GM12878 (cell line): ENCODE data around the gene ELAVL1. TPM values are rescaled to one million over a fixed set of nuclear protein-coding genes. Genes with fewer than 3 reads are reported as not detected.

Experiments
- ATAC-seq: fragments of 200-7000 bp; cut with Tn5 transposase; 3 replicates; pipeline ENCODE4 v1.9.1; 2020; ENCODE audit warnings: mild to moderate bottlenecking, moderate library complexity
- BruUV-seq: library from RNA; stranded (reverse); fragments of 400-500 nt; replicated peaks from 2 replicates; lab custom pipeline; 2021; lab: Mats Ljungman, UMichigan
- CTCF ChIA-PET: fragments of 300-600 bp; sonication (Branson Sonifier 250); formaldehyde crosslinking; extraction: SDS; loops from one replicate; lab custom pipeline; 2021; ENCODE audit warnings: inconsistent platforms; lab: Yijun Ruan, JAX
- POLR2A ChIA-PET: fragments of 350-600 bp; formaldehyde crosslinking; extraction: SDS; loops from one replicate; lab custom pipeline; 2021; ENCODE audit warnings: inconsistent platforms; lab: Charles Lee
- RAD21 ChIA-PET: fragments of 300-600 bp; sonication (Branson Sonifier 250); formaldehyde crosslinking; loops from one replicate; lab custom pipeline; 2023; ENCODE audit warnings: antibody characterized with exemption; ENCODE audit not compliant: unreplicated experiment; lab: Charles Lee
- SMC1A ChIA-PET: fragments of 300-600 bp; sonication (Branson Sonifier 250); formaldehyde crosslinking; loops from one replicate; lab custom pipeline; 2023; ENCODE audit not compliant: unreplicated experiment, uncharacterized antibody; lab: Charles Lee
- DNase-seq: peaks from one replicate; pipeline ENCODE4 v3.0.0-alpha.2; 2011; ENCODE audit warnings: low read depth, low spot score
- FAIRE-seq: peaks from 3 replicates; lab custom pipeline; 2011; peaks lifted over from hg19 to GRCh38; lab: Jason Lieb, UNC
- H2AFZ ChIP-seq: 2 replicates; pipeline ENCODE4 v1.6.0; 2011; ENCODE audit warnings: low read depth, low read length, control low read depth; ENCODE audit not compliant: control insufficient read depth
- H3K27ac ChIP-seq: 2 replicates; pipeline ENCODE4 v1.5.1; 2011; ENCODE audit warnings: control low read depth; ENCODE audit not compliant: control insufficient read depth, insufficient read depth
- H3K27me3 ChIP-seq, 2 experiments: replicated peaks in 1 of 2; 2 replicates each; pipeline versions ENCODE4 v1.6.0 to v1.6.1; 2011; ENCODE audit warnings: low read length in 1 of 2; ENCODE audit not compliant: control insufficient read depth in 2 of 2, insufficient read depth in 2 of 2
- H3K36me3 ChIP-seq, 2 experiments: 2 replicates each; pipeline ENCODE4 v1.5.1; 2011; ENCODE audit warnings: low read length in 1 of 2; ENCODE audit not compliant: control insufficient read depth in 2 of 2, insufficient read depth in 2 of 2
- H3K4me1 ChIP-seq: 2 replicates; pipeline ENCODE4 v1.6.1; 2011; ENCODE audit warnings: mild to moderate bottlenecking, low read length, moderate library complexity, mixed read lengths; ENCODE audit not compliant: control insufficient read depth, insufficient read depth
- H3K4me2 ChIP-seq: 2 replicates; pipeline ENCODE4 v1.6.0; 2011; ENCODE audit warnings: control low read depth; ENCODE audit not compliant: control insufficient read depth, insufficient read depth
- H3K4me3 ChIP-seq: fragments of 200-600 bp; sonication (generic); 2 replicates; pipeline ENCODE4 v1.5.1; 2016
- H3K79me2 ChIP-seq: 2 replicates; pipeline ENCODE4 v1.6.0; 2011; ENCODE audit warnings: low read length; ENCODE audit not compliant: control insufficient read depth, insufficient read depth
- H3K9ac ChIP-seq: 2 replicates; pipeline ENCODE4 v1.8.0; 2011; ENCODE audit warnings: low read length, control low read depth, mixed read lengths; ENCODE audit not compliant: control insufficient read depth, insufficient read depth
- H3K9me3 ChIP-seq: replicated peaks from 3 replicates; pipeline ENCODE4 v1.5.1; 2011; ENCODE audit warnings: mild to moderate bottlenecking, low read length; ENCODE audit not compliant: control insufficient read depth, insufficient read depth
- H4K20me1 ChIP-seq: 2 replicates; pipeline ENCODE4 v1.6.0; 2011; ENCODE audit not compliant: control insufficient read depth, insufficient read depth
- BMI1 ChIP-seq: fragments of 450-650 bp; IDR thresholded peaks from 2 replicates; pipeline ENCODE4 v1.6.1; 2016; ENCODE audit warnings: mild to moderate bottlenecking, moderate library complexity, borderline replicate concordance
- BRCA1 ChIP-seq: IDR thresholded peaks from 2 replicates; pipeline ENCODE4 v1.6.1; 2011; ENCODE audit warnings: low read depth, low read length, improper control_type of control experiment
- ETV6 ChIP-seq, 2 experiments: fragments of 450-650 bp in 1 of 2; IDR thresholded peaks in 1 of 2; conservative IDR thresholded peaks in 1 of 2; 2 replicates each; pipeline ENCODE4 v1.6.1; 2014; ENCODE audit warnings: antibody characterized with exemption in 1 of 2, borderline replicate concordance in 1 of 2, low read depth in 1 of 2, mild to moderate bottlenecking in 1 of 2, moderate library complexity in 1 of 2
- IKZF2 ChIP-seq, 2 experiments: fragments of 450-650 bp; IDR thresholded peaks; 2 replicates each; pipeline ENCODE4 v1.6.1; 2017; ENCODE audit warnings: mild to moderate bottlenecking in 2 of 2, moderate library complexity in 2 of 2
- IRF4 ChIP-seq: IDR thresholded peaks from 2 replicates; pipeline ENCODE4 v1.6.1; 2011; ENCODE audit warnings: low read depth, low read length
- JUNB ChIP-seq: IDR thresholded peaks from 2 replicates; pipeline ENCODE4 v1.6.1; 2016; ENCODE audit warnings: antibody characterized with exemption, mild to moderate bottlenecking
- KLF5 ChIP-seq: fragments of 450-650 bp; IDR thresholded peaks from 2 replicates; pipeline ENCODE4 v1.6.1; 2014; ENCODE audit warnings: mild to moderate bottlenecking; ENCODE audit not compliant: partially characterized antibody
- MTA3 ChIP-seq: IDR thresholded peaks from 2 replicates; pipeline ENCODE4 v1.6.1; 2012; ENCODE audit warnings: low read length, inconsistent platforms, borderline replicate concordance
- NFIC ChIP-seq: IDR thresholded peaks from 2 replicates; pipeline ENCODE4 v1.6.1; 2012; ENCODE audit warnings: low read depth, mild to moderate bottlenecking, inconsistent platforms, low read length, moderate library complexity
- NFXL1 ChIP-seq: fragments of 450-650 bp; IDR thresholded peaks from 2 replicates; pipeline ENCODE4 v1.6.1; 2017; ENCODE audit warnings: antibody characterized with exemption, mild to moderate bottlenecking, borderline replicate concordance
- PBX3 ChIP-seq: IDR thresholded peaks from 2 replicates; pipeline ENCODE4 v1.6.1; 2011; ENCODE audit warnings: mild to moderate bottlenecking, low read depth, low read length, moderate library complexity; ENCODE audit not compliant: insufficient replicate concordance
- RB1 ChIP-seq: fragments of 450-650 bp; formaldehyde crosslinking; IDR thresholded peaks from 2 replicates; pipeline ENCODE4 v1.6.1; 2017; ENCODE audit warnings: mild to moderate bottlenecking, borderline replicate concordance
- SMAD1 ChIP-seq: fragments of 450-650 bp; IDR thresholded peaks from 2 replicates; pipeline ENCODE4 v1.6.1; 2018; ENCODE audit warnings: mild to moderate bottlenecking, low read depth; ENCODE audit not compliant: partially characterized antibody
- SMC3 ChIP-seq: IDR thresholded peaks from 2 replicates; pipeline ENCODE4 v1.6.1; 2011; ENCODE audit warnings: low read length, improper control_type of control experiment, borderline replicate concordance
- TBL1XR1 ChIP-seq: IDR thresholded peaks from 2 replicates; pipeline ENCODE4 v1.6.1; 2012; ENCODE audit warnings: low read depth, low read length, improper control_type of control experiment
- USF2 ChIP-seq: IDR thresholded peaks from 2 replicates; pipeline ENCODE4 v1.6.1; 2011; ENCODE audit warnings: low read depth, low read length, improper control_type of control experiment, borderline replicate concordance
- ZBED1 ChIP-seq: IDR thresholded peaks from 2 replicates; pipeline ENCODE4 v1.6.1; 2016; ENCODE audit warnings: borderline replicate concordance
- ZNF622 ChIP-seq: fragments of 450-650 bp; IDR thresholded peaks from 2 replicates; pipeline ENCODE4 v1.6.1; 2017; ENCODE audit warnings: mild to moderate bottlenecking, inconsistent platforms
- ZNF687 ChIP-seq: fragments of 450-650 bp; IDR thresholded peaks from 2 replicates; pipeline ENCODE4 v1.6.1; 2017; ENCODE audit warnings: mild to moderate bottlenecking, moderate library complexity
- WGBS: methylation state at CpG from one replicate; pipeline ENCODE4 v1.1.6; 2016; ENCODE audit warnings: low lambda C conversion rate; ENCODE audit not compliant: insufficient replicate concordance, insufficient coverage; ENCODE audit errors: missing lambda C conversion rate; 5-methylcytosine and 5-hydroxymethylcytosine counted together
- in situ Hi-C: fragments of 300-500 bp; cut with MboI; formaldehyde crosslinking; loops from 9 replicates; pipeline ENCODE4 v1.14.3; 2018; ENCODE audit warnings: mixed read lengths
- intact Hi-C: fragments of 100-400 bp; cut with micrococcal nuclease; formaldehyde crosslinking; loops from one replicate; pipeline ENCODE4 v1.14.2; 2022; ENCODE audit not compliant: unreplicated experiment
- polyA plus RNA-seq, 11 experiments: library from polyadenylated mRNA; depleted of rRNA in 4 of 11; unstranded in 6 of 11; stranded (reverse) in 5 of 11; fragments of >200 nt; fragmentation: Nextera tagmentation in 4 of 11; fragmentation: Illumina TruSeq in 1 of 11; extraction: Ambion mirVana in 4 of 11; extraction: Trizol in 1 of 11; gene quantifications; 1 replicate in 1 of 11; 2 replicates in 10 of 11; pipeline versions ENCODE4 v1.2.1 to v1.2.3, GENCODE V29; 2011 to 2016; ENCODE audit warnings: inconsistent platforms in 2 of 11, missing spikeins in 2 of 11, low read depth in 1 of 11
- total RNA-seq, 4 experiments: library from RNA; depleted of rRNA in 3 of 4; stranded (reverse); fragments of >200 nt in 3 of 4; fragmentation: Illumina TruSeq in 1 of 4; extraction: Trizol in 1 of 4; gene quantifications; 2 replicates each; pipeline versions ENCODE4 v1.2.1 to v1.2.3, GENCODE V29; 2013 to 2021

ELAVL1 gene
- total and polyA plus RNA-seq, 10 of the 15 experiments (the other 5 are each of a cell fraction or from before 2014, with no cell fraction given): 7.4 to 155 (median 70.3) TPM

GRCh38 chr19:7978179-7978825, 27.1 kb downstream of the ELAVL1 start (continued):
- TF ChIP-seq IRF4 (no peak), JUNB (no peak), ZBED1 (no peak)
- TF ChIP-seq, all 136 proteins: peak for 0

GRCh38 chr19:7977723-7978040, 27.8 kb downstream of the ELAVL1 start:
- H2AFZ ChIP-seq: no peak overlapping the region
- no peaks in the 10 kb centered on the region for H3K79me2 ChIP-seq
- no peak overlapping the region for H3K27ac ChIP-seq
- no peak overlapping the region for H3K4me3 ChIP-seq
- H4K20me1 ChIP-seq: no peaks in the 10 kb centered on the region
- no TSS peak for BruUV-seq
- H3K4me2 ChIP-seq: no peak overlapping the region
- no peak for FAIRE-seq
- CTCF ChIA-PET: no interaction called here
- no peaks in the 10 kb centered on the region for H3K4me1 ChIP-seq
- WGBS: 97% methylated on average over 6 of the region's 6 CpGs
- H3K9ac ChIP-seq: no peak overlapping the region
- no peaks in the 10 kb centered on the region for H3K27me3 ChIP-seq
- in situ Hi-C loops (no loop called here), intact Hi-C loops (no loop called here)
- DNase-seq: no peak
- POLR2A ChIA-PET: no interaction called here
- SMC1A ChIA-PET: interaction anchor here (0.8 kb wide), 1 partner anchor 24 kb away, joined by 3 read pairs; no protein-coding TSS in a partner anchor
- peaks cover 24 to 54% of the 10 kb centered on the region in 2 experiments; a peak in 3 of 4 replicates for H3K36me3 ChIP-seq
- RAD21 ChIA-PET: no interaction called here
- ATAC-seq: no peak
- H3K9me3 ChIP-seq: no peaks in the 10 kb centered on the region
- TF ChIP-seq ZNF687 (no peak), NFIC (no peak), TBL1XR1 (no peak), IKZF2 (IDR thresholded peaks at IDR 0.05) (no peak), PBX3 (no peak), SMAD1 (no peak), NFXL1 (no peak), USF2 (no peak), KLF5 (no peak), RB1 (no peak), BRCA1 (no peak), ETV6 (conservative IDR thresholded peaks at IDR 0.05 in 1 of 2, IDR thresholded peaks at IDR 0.05 in 1 of 2; ENCODE audit: borderline replicate concordance in 1 of 2, low read depth in 1 of 2) (no peak), ZNF622 (no peak), MTA3 (no peak), SMC3 (no peak), BMI1 (no peak)
